OCI-LY3 (cell line): ENCODE data around the gene APOBEC3G.
"Not testable (repeated sequence)": the region's sequence is repeated elsewhere in the genome, so short reads cannot be mapped to it uniquely, and the experiment has no call there.

Experiments used
- H2AFZ ChIP-seq: fragments of 200-600, 300-600 bp; shearing (Covaris generic); 2 replicates; pipeline ENCODE4 v1.6.0; 2014; ENCODE audit warnings: antibody characterized with exemption, low read depth, low read length
- H3K27ac ChIP-seq: fragments of 200-600, 300-600 bp; sonication (generic); 2 replicates; pipeline ENCODE4 v1.5.1; 2014; ENCODE audit warnings: mild to moderate bottlenecking, low read length, moderate library complexity, mixed read lengths
- H3K27me3 ChIP-seq: fragments of 200-600, 300-600 bp; sonication (generic); 2 replicates; pipeline ENCODE4 v1.6.1; 2014; ENCODE audit warnings: low read depth, low read length, mixed read lengths
- H3K36me3 ChIP-seq: fragments of 200-600, 300-600 bp; sonication (generic); replicated peaks from 2 replicates; pipeline ENCODE3; 2014; ENCODE audit warnings: low read depth, low read length, mixed read lengths
- H3K4me1 ChIP-seq: fragments of 300-600, 200-600 bp; sonication (generic); 2 replicates; pipeline ENCODE4 v1.6.1; 2014; ENCODE audit warnings: low read length, mixed read lengths
- H3K4me2 ChIP-seq: fragments of 200-600, 300-600 bp; sonication (generic); 2 replicates; pipeline ENCODE4 v1.6.1; 2014; ENCODE audit warnings: low read length, mixed read lengths
- H3K4me3 ChIP-seq: fragments of 300-600, 200-600 bp; sonication (generic); 2 replicates; pipeline ENCODE4 v1.5.1; 2014; ENCODE audit warnings: antibody characterized with exemption, mild to moderate bottlenecking, low read length, moderate library complexity
- H3K79me2 ChIP-seq: fragments of 300-600, 200-600 bp; shearing (Covaris generic); 2 replicates; pipeline ENCODE4 v1.6.1; 2014; ENCODE audit warnings: mild to moderate bottlenecking, low read length, mixed read lengths
- H3K9ac ChIP-seq: fragments of 300-600, 200-600 bp; shearing (Covaris generic); 2 replicates; pipeline ENCODE4 v1.6.0; 2014; ENCODE audit warnings: mild to moderate bottlenecking, low read length, moderate library complexity
- H3K9me3 ChIP-seq: fragments of 200-600, 300-600 bp; shearing (Covaris generic); 2 replicates; pipeline ENCODE4 v1.6.1; 2014; ENCODE audit warnings: low read length, mixed read lengths; ENCODE audit not compliant: insufficient read depth
- H4K20me1 ChIP-seq: fragments of 200-600, 300-600 bp; sonication (generic); 2 replicates; pipeline ENCODE4 v1.6.1; 2016; ENCODE audit warnings: low read length, mixed read lengths; ENCODE audit not compliant: insufficient read depth
- EZH2phosphoT487 ChIP-seq: fragments of 200-600 bp; shearing (Covaris generic); IDR thresholded peaks from 2 replicates; pipeline ENCODE4 v1.6.1; 2018; ENCODE audit warnings: antibody characterized with exemption, mixed run types, low read depth
- TF ChIP-seq, protein P1 (sequence below): fragments of 200-600, 300-600 bp; sonication (generic); IDR thresholded peaks from 2 replicates; pipeline ENCODE4 v1.5.1; 2014; ENCODE audit warnings: antibody characterized with exemption, low read length, low read depth

The APOBEC3G gene

DNA sequence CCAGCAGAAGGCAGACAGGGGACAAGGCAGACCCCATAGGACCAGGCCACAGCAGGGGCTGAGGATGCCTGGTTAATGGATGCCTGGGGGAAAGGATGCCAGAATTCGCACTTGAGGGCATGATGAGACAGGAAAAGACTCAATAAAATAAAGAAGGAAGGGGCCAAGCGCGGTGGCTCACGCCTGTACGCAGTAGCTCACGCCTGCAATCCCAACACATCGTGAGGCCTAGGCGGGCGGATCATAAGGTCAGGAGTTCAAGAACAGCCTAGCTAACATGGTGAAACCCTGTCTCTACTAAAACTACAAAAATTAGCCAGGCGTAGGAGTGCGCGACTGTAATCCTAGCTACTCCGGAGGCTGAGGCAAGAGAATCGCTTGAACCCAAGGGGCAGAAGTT lies 46.4 kb upstream of the APOBEC3G start:
- Histone ChIP-seq H3K27ac (no peak overlapping the region), H3K4me3 (no peak overlapping the region), H3K79me2 (no peaks in the 10 kb centered on the region), H3K27me3 (no peaks in the 10 kb centered on the region), H3K36me3 (no peaks in the 10 kb centered on the region), H2AFZ (no peak overlapping the region), H4K20me1 (no peaks in the 10 kb centered on the region), H3K9ac (no peak overlapping the region), H3K4me2 (no peak overlapping the region), H3K4me1 (peaks cover 7% of the 10 kb centered on the region), H3K9me3 (no peaks in the 10 kb centered on the region)
- TF ChIP-seq, protein P1, sequence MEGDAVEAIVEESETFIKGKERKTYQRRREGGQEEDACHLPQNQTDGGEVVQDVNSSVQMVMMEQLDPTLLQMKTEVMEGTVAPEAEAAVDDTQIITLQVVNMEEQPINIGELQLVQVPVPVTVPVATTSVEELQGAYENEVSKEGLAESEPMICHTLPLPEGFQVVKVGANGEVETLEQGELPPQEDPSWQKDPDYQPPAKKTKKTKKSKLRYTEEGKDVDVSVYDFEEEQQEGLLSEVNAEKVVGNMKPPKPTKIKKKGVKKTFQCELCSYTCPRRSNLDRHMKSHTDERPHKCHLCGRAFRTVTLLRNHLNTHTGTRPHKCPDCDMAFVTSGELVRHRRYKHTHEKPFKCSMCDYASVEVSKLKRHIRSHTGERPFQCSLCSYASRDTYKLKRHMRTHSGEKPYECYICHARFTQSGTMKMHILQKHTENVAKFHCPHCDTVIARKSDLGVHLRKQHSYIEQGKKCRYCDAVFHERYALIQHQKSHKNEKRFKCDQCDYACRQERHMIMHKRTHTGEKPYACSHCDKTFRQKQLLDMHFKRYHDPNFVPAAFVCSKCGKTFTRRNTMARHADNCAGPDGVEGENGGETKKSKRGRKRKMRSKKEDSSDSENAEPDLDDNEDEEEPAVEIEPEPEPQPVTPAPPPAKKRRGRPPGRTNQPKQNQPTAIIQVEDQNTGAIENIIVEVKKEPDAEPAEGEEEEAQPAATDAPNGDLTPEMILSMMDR: no peak
- no peak for TF ChIP-seq EZH2phosphoT487

DNA sequence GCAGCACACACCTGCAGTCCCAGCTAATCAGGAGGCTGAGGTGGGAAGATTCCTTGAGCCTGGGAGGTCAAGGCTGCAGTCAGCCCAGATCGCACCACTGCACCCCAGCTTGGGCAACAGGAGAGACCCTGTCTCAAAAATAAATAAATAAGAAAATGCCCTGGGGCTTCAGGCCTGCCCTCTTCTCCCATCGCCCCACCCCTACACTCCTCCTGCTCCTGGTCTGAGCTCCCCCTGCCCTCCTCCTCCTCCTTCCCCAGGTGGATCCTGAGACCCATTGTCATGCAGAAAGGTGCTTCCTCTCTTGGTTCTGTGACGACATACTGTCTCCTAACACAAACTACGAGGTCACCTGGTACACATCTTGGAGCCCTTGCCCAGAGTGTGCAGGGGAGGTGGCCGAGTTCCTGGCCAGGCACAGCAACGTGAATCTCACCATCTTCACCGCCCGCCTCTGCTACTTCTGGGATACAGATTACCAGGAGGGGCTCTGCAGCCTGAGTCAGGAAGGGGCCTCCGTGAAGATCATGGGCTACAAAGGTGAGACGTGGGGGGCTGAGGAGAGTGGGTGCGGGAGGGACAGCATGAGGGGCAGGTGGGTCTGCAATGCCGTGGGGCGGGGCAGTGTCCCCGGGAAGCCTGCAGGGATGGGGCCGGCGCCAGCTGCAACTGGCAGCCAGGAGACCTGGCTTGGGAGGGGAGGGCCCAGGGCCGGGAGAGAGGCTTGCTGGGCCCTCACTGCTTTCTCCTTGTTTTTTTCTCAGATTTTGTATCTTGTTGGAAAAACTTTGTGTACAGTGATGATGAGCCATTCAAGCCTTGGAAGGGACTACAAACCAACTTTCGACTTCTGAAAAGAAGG lies 45.4 kb upstream of the APOBEC3G start:
- H3K27me3 ChIP-seq, H3K36me3 ChIP-seq, H3K9me3 ChIP-seq, H2AFZ ChIP-seq, H4K20me1 ChIP-seq, H3K4me2 ChIP-seq, H3K9ac ChIP-seq, H3K79me2 ChIP-seq, H3K4me3 ChIP-seq, H3K27ac ChIP-seq: not testable (repeated sequence)
- peaks cover 10% of the 10 kb centered on the region for H3K4me1 ChIP-seq

DNA sequence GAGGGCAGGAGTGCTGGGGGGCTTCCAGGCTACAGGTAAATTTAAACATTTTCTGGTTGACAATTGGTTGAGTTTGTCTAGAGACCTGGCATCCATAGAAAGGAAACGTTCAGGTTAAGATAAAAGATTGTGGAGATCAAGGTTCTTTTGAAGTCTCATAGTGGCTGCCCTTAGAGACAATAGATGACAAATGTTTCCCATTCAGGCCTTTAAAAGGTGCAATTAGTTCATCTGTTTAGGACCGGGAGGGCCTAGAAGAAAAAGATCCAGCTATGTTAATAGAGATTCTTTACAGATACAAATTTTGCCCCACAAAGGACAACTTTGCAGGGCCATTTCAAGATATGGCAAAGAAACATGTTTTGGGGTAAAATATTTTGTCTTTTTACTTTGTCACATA lies 40.0 kb upstream of the APOBEC3G start:
- H3K4me3 ChIP-seq, H3K9me3 ChIP-seq, H3K4me2 ChIP-seq, H3K79me2 ChIP-seq, H3K4me1 ChIP-seq, H3K9ac ChIP-seq, H4K20me1 ChIP-seq, H2AFZ ChIP-seq, H3K27ac ChIP-seq, H3K27me3 ChIP-seq, H3K36me3 ChIP-seq: not testable (repeated sequence)

DNA sequence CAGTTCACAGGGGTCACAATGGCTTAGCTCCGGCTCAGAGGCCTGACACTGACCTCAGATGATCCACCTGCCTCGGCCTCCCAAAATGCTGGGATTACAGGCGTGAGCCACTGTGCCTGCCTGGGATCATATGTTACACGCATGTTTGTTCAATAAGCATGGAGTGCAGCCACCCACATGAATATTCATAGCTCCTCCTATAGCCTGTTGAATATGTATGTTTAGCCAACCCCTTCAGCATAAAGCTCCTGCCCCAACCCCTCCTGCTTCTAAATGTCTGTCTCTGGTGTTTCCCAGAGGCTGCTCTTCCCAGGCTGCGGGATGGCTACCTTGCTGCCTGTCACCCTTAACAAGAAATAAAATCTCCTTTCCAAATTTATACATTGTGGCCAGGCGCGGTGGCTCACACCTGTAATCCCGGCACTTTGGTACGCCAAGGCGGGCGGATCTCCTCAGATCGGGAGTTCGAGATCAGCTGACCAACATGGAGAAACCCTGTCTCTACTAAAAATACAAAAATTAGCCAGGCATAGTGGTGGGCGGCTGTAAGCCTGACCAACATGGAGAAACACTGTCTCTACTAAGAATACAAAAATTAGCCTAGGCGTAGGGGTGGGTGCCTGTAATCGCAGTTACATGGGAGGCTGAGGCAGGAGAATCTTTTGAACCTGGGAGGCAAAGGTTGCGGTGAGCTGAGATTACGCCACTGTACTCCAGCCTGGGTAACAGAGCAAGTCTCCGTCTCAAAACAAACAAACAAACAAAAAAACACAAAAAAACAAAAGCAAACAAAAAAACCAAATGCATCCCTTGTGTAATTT lies 37.6 kb upstream of the APOBEC3G start:
- Histone ChIP-seq H3K27me3 (no peaks in the 10 kb centered on the region), H4K20me1 (no peaks in the 10 kb centered on the region), H3K9ac (no peak overlapping the region; the same call in 1 of the 2 replicates), H2AFZ (0 out of 2 replicates have a peak overlapping the region, but pooled peaks have one; percentile 41), H3K9me3 (no peaks in the 10 kb centered on the region), H3K36me3 (no peaks in the 10 kb centered on the region), H3K4me2 (peak overlapping the region; percentile 79), H3K79me2 (no peaks in the 10 kb centered on the region), H3K27ac (no peak overlapping the region), H3K4me1 (peaks cover 10% of the 10 kb centered on the region; the same call in 1 of the 2 replicates), H3K4me3 (peak overlapping the region; percentile 80)
- TF ChIP-seq, protein P1: no peak
- TF ChIP-seq EZH2phosphoT487: no peak

DNA sequence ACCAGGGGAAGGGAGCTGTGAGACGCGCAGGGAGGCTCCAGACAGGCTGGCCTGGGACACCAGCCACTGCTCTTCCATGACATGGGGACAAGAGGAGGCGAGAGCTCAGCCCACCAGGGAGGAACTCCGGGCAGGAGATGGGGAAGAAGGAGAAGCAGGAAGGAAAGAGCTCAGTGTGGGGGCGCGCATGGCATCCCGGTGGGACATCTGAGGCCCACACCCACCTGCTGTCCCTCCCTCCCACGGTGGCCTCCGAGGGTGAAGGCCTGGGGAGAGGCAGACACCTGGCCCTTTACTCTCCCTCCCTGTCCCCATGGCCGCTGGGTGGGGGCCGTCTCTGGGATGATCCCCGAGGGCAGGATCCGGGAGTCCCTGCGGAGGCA lies 36.9 kb upstream of the APOBEC3G start:
- not testable (repeated sequence) for H3K27ac ChIP-seq, H4K20me1 ChIP-seq, H3K27me3 ChIP-seq, H3K79me2 ChIP-seq, H3K9me3 ChIP-seq, H3K36me3 ChIP-seq, H3K4me1 ChIP-seq
- H3K9ac ChIP-seq: peak overlapping the region; percentile 68
- peak overlapping the region; percentile 80 for H3K4me3 ChIP-seq
- H2AFZ ChIP-seq: peak overlapping the region; percentile 41; the same call in 1 of the 2 replicates
- peak overlapping the region; percentile 79 for H3K4me2 ChIP-seq

DNA sequence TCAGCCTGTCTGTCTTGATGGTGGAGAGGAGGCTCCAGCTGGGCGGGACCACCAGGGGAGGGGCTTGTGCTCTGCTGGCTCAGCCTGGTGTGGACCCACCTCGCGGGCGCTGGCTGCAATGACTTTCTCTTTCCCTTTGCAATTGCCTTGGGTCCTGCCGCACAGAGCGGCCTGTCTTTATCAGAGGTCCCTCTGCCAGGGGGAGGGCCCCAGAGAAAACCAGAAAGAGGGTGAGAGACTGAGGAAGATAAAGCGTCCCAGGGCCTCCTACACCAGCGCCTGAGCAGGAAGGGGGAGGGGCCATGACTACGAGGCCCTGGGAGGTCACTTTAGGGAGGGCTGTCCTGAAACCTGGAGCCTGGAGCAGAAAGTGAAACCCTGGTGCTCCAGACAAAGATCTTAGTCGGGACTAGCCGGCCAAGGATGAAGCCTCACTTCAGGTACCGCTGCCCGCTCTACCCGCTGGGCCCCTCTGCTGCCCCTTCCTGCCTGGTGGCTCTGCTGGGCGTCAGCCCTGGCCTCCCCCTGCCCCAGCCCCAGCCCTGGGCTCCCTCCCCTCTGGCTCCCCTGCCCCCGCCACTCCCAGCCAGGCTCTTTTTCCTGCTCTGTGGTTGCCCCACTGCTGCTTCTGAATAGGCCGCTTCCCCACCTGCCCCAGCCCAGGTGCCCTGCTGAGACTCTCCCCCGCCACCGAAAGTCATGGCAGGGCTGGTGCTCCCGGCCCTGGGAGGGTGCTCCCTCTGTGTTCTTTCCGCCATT lies 36.4 kb upstream of the APOBEC3G start, which contains the start of gene APOBEC3F:
TSS of gene APOBEC3F (plus strand) at position 327 of the 759 bp plus-strand sequence. CDS start at position 424, 97 bp downstream.
- peak within 1 kb of the TSS; percentile 41 for H2AFZ ChIP-seq
- peak within 1 kb of the TSS; percentile 68 for H3K9ac ChIP-seq

More for the DNA sequence above, 36.4 kb upstream of the APOBEC3G start, which contains the start of gene APOBEC3F:
- not testable (repeated sequence) for H3K4me1 ChIP-seq, H3K27me3 ChIP-seq, H3K9me3 ChIP-seq, H3K36me3 ChIP-seq, H3K79me2 ChIP-seq, H4K20me1 ChIP-seq
- H3K4me3 ChIP-seq: peak within 1 kb of the TSS; percentile 80
- peak within 1 kb of the TSS; percentile 79 for H3K4me2 ChIP-seq
- H3K27ac ChIP-seq: peak within 1 kb of the TSS; percentile 30
